Ishikawa (cell line): ENCODE measurements around the gene SALL4.

Source experiments
- CEBPB ChIP-seq: IDR thresholded peaks from 2 replicates; pipeline ENCODE4 v1.6.1; 2012
- EGR1 ChIP-seq: IDR thresholded peaks from 2 replicates; pipeline ENCODE4 v1.6.1; 2012
- EP300 ChIP-seq: IDR thresholded peaks from 2 replicates; pipeline ENCODE4 v1.6.1; 2012; ENCODE audit warnings: borderline replicate concordance
- FOXM1 ChIP-seq: IDR thresholded peaks from 2 replicates; pipeline ENCODE4 v1.6.1; 2012; ENCODE audit warnings: low read depth, borderline replicate concordance
- MAX ChIP-seq: IDR thresholded peaks from 2 replicates; pipeline ENCODE4 v1.6.1; 2012
- NFIC ChIP-seq: IDR thresholded peaks from 2 replicates; pipeline ENCODE4 v1.6.1; 2012
- RAD21 ChIP-seq: IDR thresholded peaks from 2 replicates; pipeline ENCODE4 v1.6.1; 2012; ENCODE audit warnings: low read depth
- TAF1 ChIP-seq: IDR thresholded peaks from 2 replicates; pipeline ENCODE4 v1.6.1; 2012; ENCODE audit warnings: low read depth, mild to moderate bottlenecking
- TEAD4 ChIP-seq: IDR thresholded peaks from 2 replicates; pipeline ENCODE4 v1.6.1; 2012
- YY1 ChIP-seq: IDR thresholded peaks from 2 replicates; pipeline ENCODE4 v1.6.1; 2012; ENCODE audit warnings: low read depth
- TF ChIP-seq, protein P1 (sequence below): IDR thresholded peaks from 2 replicates; pipeline ENCODE4 v1.6.1; 2012; ENCODE audit warnings: low read depth, mild to moderate bottlenecking

DNA sequence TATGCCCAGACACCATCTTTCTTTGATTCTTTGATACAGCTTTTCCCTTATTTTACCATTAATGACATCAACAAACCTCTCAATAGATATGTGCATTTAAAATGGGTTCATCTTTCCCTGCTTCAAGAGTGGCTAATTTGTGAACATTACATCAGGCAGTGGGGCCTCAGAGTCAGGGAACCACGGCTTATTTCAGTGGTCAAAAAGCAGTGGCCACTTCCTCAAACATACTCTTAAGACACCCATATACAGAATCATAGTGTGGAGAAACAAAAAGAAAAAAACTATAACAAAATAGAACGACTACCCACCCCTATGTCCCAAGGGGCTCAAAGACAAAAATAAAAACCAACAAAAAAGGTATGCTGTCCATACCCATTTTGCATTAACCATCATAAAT, 12.9 kb downstream of the SALL4 start:
- TF ChIP-seq, protein P1, sequence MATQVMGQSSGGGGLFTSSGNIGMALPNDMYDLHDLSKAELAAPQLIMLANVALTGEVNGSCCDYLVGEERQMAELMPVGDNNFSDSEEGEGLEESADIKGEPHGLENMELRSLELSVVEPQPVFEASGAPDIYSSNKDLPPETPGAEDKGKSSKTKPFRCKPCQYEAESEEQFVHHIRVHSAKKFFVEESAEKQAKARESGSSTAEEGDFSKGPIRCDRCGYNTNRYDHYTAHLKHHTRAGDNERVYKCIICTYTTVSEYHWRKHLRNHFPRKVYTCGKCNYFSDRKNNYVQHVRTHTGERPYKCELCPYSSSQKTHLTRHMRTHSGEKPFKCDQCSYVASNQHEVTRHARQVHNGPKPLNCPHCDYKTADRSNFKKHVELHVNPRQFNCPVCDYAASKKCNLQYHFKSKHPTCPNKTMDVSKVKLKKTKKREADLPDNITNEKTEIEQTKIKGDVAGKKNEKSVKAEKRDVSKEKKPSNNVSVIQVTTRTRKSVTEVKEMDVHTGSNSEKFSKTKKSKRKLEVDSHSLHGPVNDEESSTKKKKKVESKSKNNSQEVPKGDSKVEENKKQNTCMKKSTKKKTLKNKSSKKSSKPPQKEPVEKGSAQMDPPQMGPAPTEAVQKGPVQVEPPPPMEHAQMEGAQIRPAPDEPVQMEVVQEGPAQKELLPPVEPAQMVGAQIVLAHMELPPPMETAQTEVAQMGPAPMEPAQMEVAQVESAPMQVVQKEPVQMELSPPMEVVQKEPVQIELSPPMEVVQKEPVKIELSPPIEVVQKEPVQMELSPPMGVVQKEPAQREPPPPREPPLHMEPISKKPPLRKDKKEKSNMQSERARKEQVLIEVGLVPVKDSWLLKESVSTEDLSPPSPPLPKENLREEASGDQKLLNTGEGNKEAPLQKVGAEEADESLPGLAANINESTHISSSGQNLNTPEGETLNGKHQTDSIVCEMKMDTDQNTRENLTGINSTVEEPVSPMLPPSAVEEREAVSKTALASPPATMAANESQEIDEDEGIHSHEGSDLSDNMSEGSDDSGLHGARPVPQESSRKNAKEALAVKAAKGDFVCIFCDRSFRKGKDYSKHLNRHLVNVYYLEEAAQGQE: no peak
- TF ChIP-seq EP300 (no peak), TAF1 (no peak), RAD21 (no peak), CEBPB (no peak), TEAD4 (no peak), YY1 (no peak), FOXM1 (no peak), NFIC (no peak), EGR1 (no peak), MAX (no peak)
